ENCODE data around the gene EDNRB. TPM values are rescaled to one million over a fixed set of nuclear protein-coding genes. Genes with fewer than 3 reads are reported as not detected.
"Not testable (repeated sequence)": the region's sequence is repeated elsewhere in the genome, so short reads cannot be mapped to it uniquely, and the experiment has no call there.

EDNRB gene
- total and polyA plus RNA-seq, 2 experiments from 2014 or later, result 0.11 to 0.32 TPM

DNA sequence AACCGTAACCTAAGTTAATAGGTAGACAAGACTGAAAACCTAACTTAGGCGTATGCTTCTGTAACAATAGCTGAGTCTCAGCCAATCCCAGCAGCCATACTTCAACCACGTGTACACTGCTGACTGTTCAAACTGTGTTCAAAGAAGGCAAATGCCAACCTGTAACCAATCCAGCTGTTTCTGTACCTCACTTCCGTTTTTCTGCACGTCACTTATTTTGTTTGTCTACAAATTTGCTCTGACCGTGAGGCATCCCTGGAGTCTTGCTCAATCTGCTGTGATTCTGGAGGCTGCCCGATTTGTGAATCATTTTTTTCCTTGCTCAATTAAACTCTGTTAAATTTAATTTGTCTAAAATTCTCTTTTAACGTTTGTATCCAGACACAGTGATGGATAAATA is 59.2 kb downstream of the EDNRB start:
- Histone ChIP-seq H3K27ac (peak overlapping the region; percentile 82), H3K4me3 (peak overlapping the region; percentile 41), H3K4me2 (ENCODE audit: unreplicated experiment) (peak overlapping the region; percentile 71), H3K27me3 (replicated peaks; ENCODE audit: insufficient read depth) (no peaks in the 10 kb centered on the region), H3F3A (ENCODE audit: insufficient read depth) (peaks cover 20% of the 10 kb centered on the region; the same call in 1 of the 2 replicates), H3K9me3 (ENCODE audit: low read depth) (no peaks in the 10 kb centered on the region), H3K36me3 (ENCODE audit: low read depth) (no peaks in the 10 kb centered on the region), H3K79me2 (ENCODE audit: insufficient read depth) (no peaks in the 10 kb centered on the region), H4K20me1 (ENCODE audit: insufficient read depth) (no peaks in the 10 kb centered on the region), H3K9ac (peak overlapping the region; percentile 58), H3K9me2 (ENCODE audit: insufficient read depth) (no peaks in the 10 kb centered on the region), H3K4me1 (ENCODE audit: insufficient read depth) (peaks cover 20% of the 10 kb centered on the region), H2AFZ (peak overlapping the region; percentile 66)
- peak; percentile 88 for DNase-seq
- 15 to 20% methylated on average over 8 of the region's 8 CpGs for WGBS, 2 experiments (ENCODE audit: low coverage in 1 of 2, low lambda C conversion rate in 2 of 2, missing lambda C conversion rate in 2 of 2)
- no peak for TF ChIP-seq EZH2phosphoT487 (IDR thresholded peaks at IDR 0.05; ENCODE audit: insufficient read depth, low read depth)
- TF ChIP-seq EZH2 (IDR thresholded peaks at IDR 0.05; ENCODE audit: insufficient read depth, poor library complexity, severe bottlenecking), result no peak
- in situ Hi-C loops (cut with MboI), result no loop called here

DNA sequence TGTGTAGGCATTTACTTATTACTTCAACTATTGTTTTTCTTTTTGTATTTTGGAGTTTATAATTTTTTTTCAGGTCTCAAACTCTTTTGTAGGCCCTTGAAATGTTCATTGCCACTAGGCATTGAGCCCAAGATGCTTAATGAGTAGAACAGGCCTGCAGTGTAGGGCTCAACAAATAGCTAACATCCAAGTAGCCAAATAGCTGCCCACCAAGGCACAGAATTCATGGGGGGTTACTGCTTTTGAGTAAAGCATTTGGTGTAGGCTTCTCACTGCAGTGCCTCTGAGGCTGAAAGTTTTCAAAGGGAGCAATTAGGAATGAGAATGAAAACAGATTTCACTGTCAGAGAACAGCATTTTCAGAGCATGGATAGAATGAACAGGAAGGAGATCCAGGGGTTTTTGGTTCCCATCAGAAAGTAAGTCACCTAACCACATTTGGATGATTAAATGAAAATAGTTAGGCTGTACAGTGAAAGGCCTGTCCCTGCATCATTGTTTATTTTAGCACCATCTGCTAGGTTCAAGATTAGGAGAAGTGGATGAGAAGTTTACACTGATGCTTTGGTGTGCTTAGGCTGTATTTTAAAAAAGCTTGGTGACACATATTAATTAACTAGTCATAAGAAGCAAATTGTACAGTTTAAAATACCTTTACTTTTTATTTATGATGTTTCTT is 61.0 kb downstream of the EDNRB start:
- Histone ChIP-seq H3K9ac (no peak overlapping the region), H3K9me2 (ENCODE audit: insufficient read depth) (no peaks in the 10 kb centered on the region), H3K27ac (no peak overlapping the region), H3K4me2 (ENCODE audit: unreplicated experiment) (no peak overlapping the region), H4K20me1 (ENCODE audit: insufficient read depth) (no peaks in the 10 kb centered on the region), H2AFZ (no peak overlapping the region), H3K9me3 (ENCODE audit: low read depth) (no peaks in the 10 kb centered on the region), H3K4me1 (ENCODE audit: insufficient read depth) (peaks cover 20% of the 10 kb centered on the region), H3K79me2 (ENCODE audit: insufficient read depth) (no peaks in the 10 kb centered on the region), H3F3A (ENCODE audit: insufficient read depth) (peaks cover 20% of the 10 kb centered on the region; the same call in 1 of the 2 replicates), H3K27me3 (replicated peaks; ENCODE audit: insufficient read depth) (no peaks in the 10 kb centered on the region), H3K4me3 (no peak overlapping the region), H3K36me3 (ENCODE audit: low read depth) (no peaks in the 10 kb centered on the region)
- in situ Hi-C loops (cut with MboI), result no loop called here
- no peak for TF ChIP-seq EZH2phosphoT487 (IDR thresholded peaks at IDR 0.05; ENCODE audit: insufficient read depth, low read depth)
- no peak for TF ChIP-seq EZH2 (IDR thresholded peaks at IDR 0.05; ENCODE audit: insufficient read depth, poor library complexity, severe bottlenecking)
- no peak for DNase-seq

DNA sequence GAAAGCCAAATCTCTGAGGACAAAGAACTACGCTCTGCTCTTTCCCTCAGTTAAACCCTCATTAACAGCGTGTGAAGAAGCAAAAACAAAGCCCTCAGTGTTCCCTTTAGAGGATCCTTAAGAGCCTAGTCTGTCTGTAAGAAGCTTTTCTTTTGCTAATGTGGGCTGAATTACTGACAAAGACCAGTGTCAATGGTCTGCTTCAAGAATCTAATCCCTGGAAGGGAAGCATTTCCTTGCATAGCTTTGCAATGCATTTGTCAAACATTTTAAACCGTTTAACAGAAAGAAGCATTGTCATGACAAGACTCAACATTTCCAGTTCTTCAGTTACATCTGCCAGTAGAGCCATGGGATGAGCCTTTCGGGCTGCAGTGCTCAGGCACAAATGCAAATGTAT is 64.9 kb downstream of the EDNRB start:
- Histone ChIP-seq H3K9ac (no peak overlapping the region), H3K79me2 (ENCODE audit: insufficient read depth) (no peaks in the 10 kb centered on the region), H2AFZ (no peak overlapping the region), H3K9me3 (ENCODE audit: low read depth) (no peaks in the 10 kb centered on the region), H3K36me3 (ENCODE audit: low read depth) (no peaks in the 10 kb centered on the region), H3K9me2 (ENCODE audit: insufficient read depth) (no peaks in the 10 kb centered on the region), H3K4me3 (no peak overlapping the region), H3K27ac (no peak overlapping the region), H3K27me3 (replicated peaks; ENCODE audit: insufficient read depth) (no peaks in the 10 kb centered on the region), H3F3A (ENCODE audit: insufficient read depth) (no peaks in the 10 kb centered on the region), H3K4me2 (ENCODE audit: unreplicated experiment) (no peak overlapping the region), H3K4me1 (ENCODE audit: insufficient read depth) (no peaks in the 10 kb centered on the region), H4K20me1 (ENCODE audit: insufficient read depth) (no peaks in the 10 kb centered on the region)
- in situ Hi-C loops (cut with MboI), result no loop called here
- TF ChIP-seq EZH2phosphoT487 (IDR thresholded peaks at IDR 0.05; ENCODE audit: insufficient read depth, low read depth) (no peak), EZH2 (IDR thresholded peaks at IDR 0.05; ENCODE audit: insufficient read depth, poor library complexity, severe bottlenecking) (no peak)
- DNase-seq, result no peak
- 42 to 47% methylated on average over 4 of the region's 4 CpGs for WGBS, 2 experiments (ENCODE audit: low coverage in 1 of 2, low lambda C conversion rate in 2 of 2, missing lambda C conversion rate in 2 of 2)

DNA sequence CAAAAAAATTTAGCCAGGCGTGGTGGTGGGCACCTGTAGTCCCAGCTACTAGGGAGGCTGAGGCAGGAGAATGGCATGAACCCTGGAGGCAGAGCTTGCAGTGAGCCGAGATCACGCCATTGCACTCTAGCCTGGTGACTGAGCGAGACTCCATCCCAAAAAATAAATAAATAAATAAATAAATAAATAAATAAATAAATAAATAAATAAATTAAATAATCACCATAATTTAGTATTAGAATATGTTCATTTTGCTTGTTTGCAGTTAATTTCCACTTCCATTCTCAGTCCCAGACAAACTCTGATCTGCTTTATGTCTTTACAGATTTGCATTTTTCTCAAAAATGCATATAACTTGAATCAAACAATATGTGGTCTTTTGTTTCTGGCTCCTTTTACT is 70.6 kb downstream of the EDNRB start:
- H3K36me3 ChIP-seq (ENCODE audit: low read depth); H3F3A ChIP-seq (ENCODE audit: insufficient read depth); H3K4me3 ChIP-seq; H3K9me3 ChIP-seq (ENCODE audit: low read depth); H2AFZ ChIP-seq; H3K4me2 ChIP-seq (ENCODE audit: unreplicated experiment); DNase-seq; H4K20me1 ChIP-seq (ENCODE audit: insufficient read depth); H3K27ac ChIP-seq; in situ Hi-C loops (cut with MboI); H3K27me3 ChIP-seq (replicated peaks; ENCODE audit: insufficient read depth); H3K4me1 ChIP-seq (ENCODE audit: insufficient read depth); H3K9me2 ChIP-seq (ENCODE audit: insufficient read depth); H3K79me2 ChIP-seq (ENCODE audit: insufficient read depth); H3K9ac ChIP-seq: not testable (repeated sequence)
- WGBS, 2 experiments (ENCODE audit: low coverage in 1 of 2, low lambda C conversion rate in 2 of 2, missing lambda C conversion rate in 2 of 2), result 89 to 92% methylated on average over 2 to 4 of the region's 4 CpGs

DNA sequence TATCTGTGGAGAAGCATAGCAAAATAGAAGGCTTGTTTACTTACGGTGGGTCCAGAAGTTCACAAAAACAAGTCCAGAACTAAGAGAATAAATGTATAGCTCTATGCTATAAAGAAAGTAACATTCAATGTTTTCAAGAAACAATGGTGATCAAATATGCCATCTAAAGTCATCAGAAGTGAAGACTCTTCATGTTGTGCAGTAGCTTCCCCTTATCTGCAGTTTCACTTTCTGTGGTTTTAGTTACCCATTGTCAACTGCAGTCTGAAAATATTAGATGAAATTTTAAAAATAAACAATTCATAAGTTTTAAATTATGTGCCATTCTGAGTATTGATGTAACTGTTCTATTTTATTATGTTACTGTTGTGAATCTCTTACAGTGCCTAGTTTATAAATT is 72.5 kb downstream of the EDNRB start:
- H3K9me3 ChIP-seq (ENCODE audit: low read depth), result no peaks in the 10 kb centered on the region
- H3F3A ChIP-seq (ENCODE audit: insufficient read depth), result no peaks in the 10 kb centered on the region
- in situ Hi-C loops (cut with MboI), result no loop called here

More for the DNA sequence above, 72.5 kb downstream of the EDNRB start:
- WGBS, 2 experiments (ENCODE audit: low coverage in 1 of 2, low lambda C conversion rate in 2 of 2, missing lambda C conversion rate in 2 of 2), result 67 to 77% methylated on average over 1 of the region's 1 CpG
- no peak overlapping the region for H3K27ac ChIP-seq
- H3K4me2 ChIP-seq (ENCODE audit: unreplicated experiment), result no peak overlapping the region
- no peak overlapping the region for H3K9ac ChIP-seq
- TF ChIP-seq EZH2phosphoT487 (IDR thresholded peaks at IDR 0.05; ENCODE audit: insufficient read depth, low read depth), result no peak
- no peak for TF ChIP-seq EZH2 (IDR thresholded peaks at IDR 0.05; ENCODE audit: insufficient read depth, poor library complexity, severe bottlenecking)
- no peaks in the 10 kb centered on the region for H3K9me2 ChIP-seq (ENCODE audit: insufficient read depth)
- H3K79me2 ChIP-seq (ENCODE audit: insufficient read depth), result no peaks in the 10 kb centered on the region
- H3K4me1 ChIP-seq (ENCODE audit: insufficient read depth), result no peaks in the 10 kb centered on the region
- H2AFZ ChIP-seq, result no peak overlapping the region
- H3K4me3 ChIP-seq, result no peak overlapping the region
- no peaks in the 10 kb centered on the region for H3K27me3 ChIP-seq (replicated peaks; ENCODE audit: insufficient read depth)
- no peak for DNase-seq
- H4K20me1 ChIP-seq (ENCODE audit: insufficient read depth), result no peaks in the 10 kb centered on the region
- no peaks in the 10 kb centered on the region for H3K36me3 ChIP-seq (ENCODE audit: low read depth)

Small RNA genes lying within 50 kb of the gene (small RNA-seq; reads per million reads assigned to genes)
- not detected for gene RN7SL810P (ENCODE audit: low read depth, low replicate concordance)

Other genes with a start within 250 kb of the EDNRB start
- gene SLAIN1, start 221.1 kb downstream of the EDNRB start, total RNA-seq (2014; rRNA removed; shearing (Covaris generic)), result not detected in 2 replicates
- gene SLAIN1, start 221.1 kb downstream of the EDNRB start, polyA plus RNA-seq (2016; fragmentation: Nextera tagmentation; extraction: Ambion mirVana), result not detected in 2 replicates